Colonic mucosa (tissue), 4 donors: ENCODE results near the gene CIAO3. TPM values are rescaled to one million over a fixed set of nuclear protein-coding genes. Genes with fewer than 3 reads are reported as not detected.
"Not testable (repeated sequence)": the region's sequence is repeated elsewhere in the genome, so short reads cannot be mapped to it uniquely, and the experiment has no call there.

Experiments
- DNase-seq: peaks from one replicate; pipeline ENCODE4 v3.0.0-alpha.2; 2020
- H3K27ac ChIP-seq: fragments of 200-600 bp; one replicate; pipeline ENCODE4 v1.8.0; 2021
- H3K27me3 ChIP-seq: fragments of 200-600 bp; one replicate; pipeline ENCODE4 v1.8.0; 2021
- H3K36me3 ChIP-seq: fragments of 200-600 bp; one replicate; pipeline ENCODE4 v1.8.0; 2021
- H3K4me1 ChIP-seq: fragments of 200-600 bp; one replicate; pipeline ENCODE4 v1.8.0; 2021; ENCODE audit warnings: mild to moderate bottlenecking
- H3K4me3 ChIP-seq: fragments of 200-600 bp; one replicate; pipeline ENCODE4 v1.8.0; 2021
- H3K9ac ChIP-seq, 2 donors: one replicate each; pipeline ENCODE4 v1.7.0; 2013; ENCODE audit warnings: control low read depth in 2 of 2, low read depth in 2 of 2, low read length in 2 of 2
- H3K9me3 ChIP-seq: fragments of 200-600 bp; one replicate; pipeline ENCODE4 v1.8.0; 2021
- CTCF ChIP-seq: fragments of 200-600 bp; IDR thresholded peaks from one replicate; pipeline ENCODE4 v1.8.0; 2022; ENCODE audit warnings: antibody characterized with exemption, mild to moderate bottlenecking
- intact Hi-C: fragments of 100-400 bp; cut with DNase I; formaldehyde crosslinking; loops from one replicate; pipeline ENCODE4 v1.14.1; 2022
- total RNA-seq, 2 donors: library from RNA; stranded (reverse); fragmentation: NEBNext Ultra II Directional in 1 of 2; extraction: Animal tissue kit (Norgen Biotek cat#: 25700) in 1 of 2; gene quantifications; one replicate each; pipeline ENCODE4 v1.2.1, GENCODE V29; 2021
- donor health status: healthy.
- donor health status: DM: no; HTN: no; CAD: no.
- donor health status: DM: no; HTN: no; CAD: no.

Gene CIAO3
- total RNA-seq, 2 donors from 2014 or later = 29.2 to 62.1 TPM

DNA sequence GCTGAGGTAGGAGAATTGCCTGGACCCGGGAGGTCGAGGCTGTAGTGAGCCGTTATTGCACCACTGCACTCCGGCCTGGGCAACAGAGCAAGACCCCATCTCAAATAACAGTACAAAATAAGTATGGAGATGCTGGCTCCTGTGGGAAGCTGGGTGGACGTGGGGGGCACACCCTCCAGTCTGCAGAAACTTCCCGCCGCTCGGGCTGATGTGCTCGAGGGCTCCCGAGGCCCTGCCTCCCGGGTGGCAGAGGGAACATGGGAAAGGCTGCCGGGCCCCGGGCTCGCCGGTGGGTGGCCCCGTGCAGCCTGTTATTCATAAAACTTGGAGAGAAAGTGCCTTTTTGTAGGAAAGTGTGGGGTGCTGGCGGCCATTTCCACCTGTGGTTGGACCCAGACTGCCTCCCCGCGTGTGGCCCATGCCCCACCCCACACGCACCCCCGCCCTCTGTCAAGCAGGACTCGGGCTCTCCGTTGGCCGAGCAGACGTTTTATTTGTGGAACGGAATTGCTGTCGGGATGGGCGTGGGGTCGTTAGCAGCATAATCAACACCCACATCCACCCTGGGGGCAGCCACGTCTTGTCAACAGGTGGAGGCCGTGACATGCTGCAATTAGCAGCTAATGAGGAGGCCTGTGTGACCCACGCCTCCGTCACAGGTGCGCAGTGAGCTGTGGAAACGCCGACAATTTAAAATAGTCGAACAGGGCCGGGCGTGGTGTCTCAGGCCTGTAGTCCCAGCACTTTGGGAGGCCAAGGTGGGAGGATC is 7.4 kb upstream of the CIAO3 start:
- peaks cover 8% of the 10 kb centered on the region for H3K27me3 ChIP-seq
- H3K4me1 ChIP-seq = no peaks in the 10 kb centered on the region
- H3K9ac ChIP-seq = no peak overlapping the region
- intact Hi-C loops = no loop called here
- H3K4me3 ChIP-seq = no peak overlapping the region
- no peak overlapping the region for H3K27ac ChIP-seq
- H3K9me3 ChIP-seq = no peaks in the 10 kb centered on the region
- no peaks in the 10 kb centered on the region for H3K36me3 ChIP-seq
- TF ChIP-seq CTCF = no peak
- no peak for DNase-seq

GRCh38 chr16:746637-747036 is 5.8 kb upstream of the CIAO3 start:
- Histone ChIP-seq H3K27me3 (no peaks in the 10 kb centered on the region), H3K36me3 (no peaks in the 10 kb centered on the region), H3K27ac (no peak overlapping the region), H3K4me3 (no peak overlapping the region), H3K4me1 (no peaks in the 10 kb centered on the region), H3K9me3 (no peaks in the 10 kb centered on the region), H3K9ac (no peak overlapping the region)
- intact Hi-C loops = no loop called here
- DNase-seq = no peak
- TF ChIP-seq CTCF = no peak

GRCh38 chr16:745739-746138 is 4.9 kb upstream of the CIAO3 start:
- Histone ChIP-seq H3K4me3 (no peak overlapping the region), H3K27ac (no peak overlapping the region), H3K9me3 (no peaks in the 10 kb centered on the region), H3K9ac (no peak overlapping the region), H3K27me3 (no peaks in the 10 kb centered on the region), H3K36me3 (no peaks in the 10 kb centered on the region), H3K4me1 (no peaks in the 10 kb centered on the region)
- no peak for TF ChIP-seq CTCF
- intact Hi-C loops = no loop called here
- no peak for DNase-seq

- intact Hi-C loops = no loop called here
- no peak for DNase-seq
- TF ChIP-seq CTCF = no peak
- no peak overlapping the region for H3K9ac ChIP-seq
- H3K9me3 ChIP-seq = no peaks in the 10 kb centered on the region
- H3K4me3 ChIP-seq = no peak overlapping the region
- H3K27ac ChIP-seq = no peak overlapping the region
- H3K4me1 ChIP-seq = peaks cover 6% of the 10 kb centered on the region
- H3K36me3 ChIP-seq = no peaks in the 10 kb centered on the region
- H3K27me3 ChIP-seq = no peaks in the 10 kb centered on the region
Observed at GRCh38 chr16:743794-744500, 3.1 kb upstream of the CIAO3 start.

DNA sequence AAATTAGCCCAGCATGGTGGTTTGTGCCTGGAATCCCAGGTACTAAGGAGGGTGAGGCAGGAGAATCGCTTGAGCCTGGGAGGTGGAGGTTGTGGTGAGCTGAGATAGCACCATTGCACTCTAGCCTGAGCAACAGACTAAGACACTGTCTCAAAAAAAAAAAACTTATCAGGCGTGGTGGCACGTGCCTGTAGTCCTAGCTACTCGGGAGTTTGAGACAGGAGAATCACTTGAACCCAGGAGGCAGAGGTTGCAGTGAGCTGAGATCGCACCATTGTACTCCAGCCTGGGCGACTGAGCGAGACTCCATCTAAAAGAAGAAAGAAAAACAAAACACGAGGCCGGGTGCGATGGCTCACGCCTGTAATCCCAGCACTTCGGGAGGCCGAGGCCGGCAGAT is 2.1 kb upstream of the CIAO3 start:
- intact Hi-C loops, H3K36me3 ChIP-seq, DNase-seq: not testable (repeated sequence)

More for the DNA sequence above, 2.1 kb upstream of the CIAO3 start:
- not testable (repeated sequence) for H3K4me1 ChIP-seq, H3K27ac ChIP-seq, H3K4me3 ChIP-seq, H3K9me3 ChIP-seq, H3K27me3 ChIP-seq, H3K9ac ChIP-seq
